Activated CD4-positive, alpha-beta T cell treated with anti-CD3 and anti-CD28 coated beads, Interleukin-2, amount 50 U/mL, for 48 hours (primary cell): ENCODE measurements around the gene WDR62.
"Not testable (repeated sequence)": the region's sequence is repeated elsewhere in the genome, so short reads cannot be mapped to it uniquely, and the experiment has no call there.

Source experiments
- DNase-seq, 2 experiments: peaks; one replicate each; pipeline ENCODE4 v3.0.0-alpha.2; 2020

WDR62 gene

DNA sequence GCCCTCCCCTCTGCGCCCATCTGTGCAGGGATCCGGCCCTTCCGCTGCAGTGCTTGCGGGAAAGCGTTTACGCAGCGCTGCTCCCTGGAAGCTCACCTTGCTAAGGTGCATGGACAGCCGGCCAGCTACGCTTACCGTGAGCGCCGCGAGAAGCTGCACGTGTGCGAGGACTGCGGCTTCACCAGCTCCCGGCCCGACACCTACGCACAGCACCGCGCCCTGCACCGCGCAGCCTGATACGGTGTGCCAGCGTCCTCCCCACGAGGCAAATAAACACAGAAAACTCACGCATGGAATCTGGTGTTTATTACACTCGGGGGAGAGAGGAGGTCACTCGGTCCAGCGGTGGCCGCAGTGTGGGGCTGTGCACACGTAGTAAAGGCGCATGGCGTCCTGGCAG, 58.7 kb downstream of the WDR62 start:
- no peak for DNase-seq

DNA sequence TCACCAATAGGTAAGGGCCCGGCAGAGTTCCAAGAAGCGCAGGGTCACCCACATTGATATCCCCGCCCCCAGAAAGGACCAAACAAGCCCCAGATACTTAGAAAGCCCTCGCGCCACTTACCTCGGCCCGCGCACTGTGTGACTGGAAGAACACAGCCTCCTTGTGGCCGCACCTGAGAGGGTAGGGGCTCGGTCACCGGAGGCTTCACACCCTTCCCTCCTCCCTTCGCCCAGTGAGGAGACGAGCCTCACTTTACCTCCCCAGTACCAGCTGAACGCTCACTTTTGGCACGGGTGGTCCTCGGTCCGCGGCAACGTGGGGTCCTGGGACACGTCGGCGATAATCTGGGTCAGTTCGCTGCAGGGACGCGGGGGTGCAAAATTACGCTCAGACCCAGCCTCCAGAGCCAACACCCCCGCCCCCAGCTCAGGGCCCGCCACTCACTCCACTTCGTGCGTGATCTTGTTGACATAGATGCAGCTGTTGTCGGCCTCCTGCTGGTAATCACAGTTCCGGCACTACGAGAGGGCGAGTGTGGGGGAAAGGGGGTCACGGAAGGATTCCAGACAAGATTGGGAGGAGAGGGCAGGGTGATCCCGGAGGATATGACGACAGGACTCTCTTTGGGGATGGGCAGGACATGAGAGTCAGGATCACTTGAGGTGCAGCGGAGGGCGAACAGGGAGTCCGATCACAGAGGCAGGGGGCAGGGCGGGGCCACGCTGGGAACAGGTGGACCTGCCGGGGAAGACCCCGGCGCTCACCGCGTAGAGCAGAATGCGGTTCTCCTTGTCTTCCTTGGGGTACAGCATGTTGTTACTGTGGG, 59.4 kb downstream of the WDR62 start:
- peak in 1 of 2 experiments; percentile 37 for DNase-seq

DNA sequence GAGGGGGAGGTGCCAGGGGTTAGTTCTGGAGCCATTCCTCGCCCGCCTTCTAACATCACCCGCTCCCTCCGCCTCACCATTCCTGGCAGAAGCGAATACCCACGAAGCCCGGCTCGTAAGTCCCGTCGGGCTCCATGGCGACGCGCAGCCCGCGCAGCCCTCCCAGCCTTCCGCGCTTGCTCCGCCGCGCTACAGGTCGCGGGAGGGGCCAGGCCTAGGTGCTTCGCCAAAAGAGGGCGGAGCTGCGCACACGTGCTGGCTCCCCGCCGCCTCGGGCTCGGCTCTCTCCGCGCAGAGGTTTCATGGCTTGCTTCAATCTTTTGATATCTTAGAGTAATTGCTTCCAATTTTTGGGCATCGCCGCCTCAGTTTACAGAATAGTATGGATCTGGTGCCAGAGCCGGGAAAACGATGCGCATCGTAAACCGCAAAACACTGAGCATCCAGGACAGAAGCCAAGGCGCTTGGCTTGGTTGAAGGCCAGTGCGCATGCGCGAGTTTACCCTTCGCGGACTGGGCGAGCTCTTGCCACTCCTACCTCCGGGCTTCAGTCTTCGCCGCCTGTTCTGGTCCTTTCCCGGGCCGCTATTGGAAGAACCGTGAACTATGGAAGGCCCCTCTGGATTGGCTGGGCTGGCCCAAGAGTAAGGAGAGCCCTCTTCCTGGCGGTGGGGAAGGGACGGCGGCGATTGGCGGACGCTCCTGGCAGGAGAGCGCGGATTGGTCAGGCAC, 60.2 kb downstream of the WDR62 start, which contains the start of gene POLR2I:
POLR2I (minus strand) TSS at position 155 of the 732 bp plus-strand sequence; CDS start at position 136, 19 bp downstream.
- DNase-seq: peak; percentile 98

DNA sequence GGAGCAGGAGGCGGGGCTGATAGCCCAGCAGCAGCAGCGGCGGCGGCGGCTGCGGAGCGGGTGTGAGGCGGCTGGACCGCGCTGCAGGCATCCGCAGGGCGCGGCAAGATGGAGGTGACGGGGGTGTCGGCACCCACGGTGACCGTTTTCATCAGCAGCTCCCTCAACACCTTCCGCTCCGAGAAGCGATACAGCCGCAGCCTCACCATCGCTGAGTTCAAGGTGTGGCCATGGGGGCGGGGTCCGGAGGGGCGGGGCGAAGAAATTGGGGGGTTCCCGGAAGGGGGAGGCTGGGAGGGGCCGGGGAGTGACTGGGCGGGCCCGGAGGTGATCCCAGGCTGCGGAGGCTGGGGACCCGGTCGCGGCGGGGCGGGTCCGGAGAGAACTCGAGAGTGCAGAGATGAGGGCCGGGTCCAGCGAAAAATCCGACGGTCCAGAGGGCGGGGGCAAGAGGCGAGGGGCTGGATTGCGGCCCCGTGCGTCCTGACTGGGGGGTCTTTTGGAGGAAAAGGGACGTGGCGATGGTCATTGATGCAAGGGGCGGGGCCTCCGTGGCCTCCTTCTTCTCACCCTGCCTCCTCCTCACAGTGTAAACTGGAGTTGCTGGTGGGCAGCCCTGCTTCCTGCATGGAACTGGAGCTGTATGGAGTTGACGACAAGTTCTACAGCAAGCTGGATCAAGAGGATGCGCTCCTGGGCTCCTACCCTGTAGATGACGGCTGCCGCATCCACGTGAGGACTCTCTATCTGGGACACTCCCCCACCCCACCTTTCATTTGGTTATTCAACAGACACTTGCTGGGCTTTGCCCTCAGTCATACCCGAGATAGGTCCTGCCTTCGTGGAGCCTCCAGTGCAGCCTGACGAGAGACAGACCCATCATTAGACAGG, 61.0 kb downstream of the WDR62 start, which contains the start of gene TBCB:
TBCB (plus strand) TSS at position 16 of the 891 bp plus-strand sequence; CDS start at position 109, 93 bp downstream.
- peak; percentile 93 to 95 for DNase-seq

DNA sequence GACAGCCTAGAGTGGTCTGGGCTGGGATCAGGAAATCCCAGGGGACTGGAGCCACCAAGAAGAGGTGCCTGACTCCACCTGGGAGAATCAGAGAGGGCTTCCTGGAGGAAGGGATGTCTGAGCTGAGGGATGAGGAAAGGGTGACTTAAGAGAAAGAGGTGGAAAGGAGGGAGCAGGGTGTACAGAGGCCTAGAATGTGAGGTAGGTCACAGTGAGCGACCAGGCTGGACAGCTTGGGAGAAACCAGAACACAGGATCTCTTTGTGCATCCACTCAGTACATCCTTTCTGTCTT, 61.6 kb downstream of the WDR62 start:
- no peak for DNase-seq

DNA sequence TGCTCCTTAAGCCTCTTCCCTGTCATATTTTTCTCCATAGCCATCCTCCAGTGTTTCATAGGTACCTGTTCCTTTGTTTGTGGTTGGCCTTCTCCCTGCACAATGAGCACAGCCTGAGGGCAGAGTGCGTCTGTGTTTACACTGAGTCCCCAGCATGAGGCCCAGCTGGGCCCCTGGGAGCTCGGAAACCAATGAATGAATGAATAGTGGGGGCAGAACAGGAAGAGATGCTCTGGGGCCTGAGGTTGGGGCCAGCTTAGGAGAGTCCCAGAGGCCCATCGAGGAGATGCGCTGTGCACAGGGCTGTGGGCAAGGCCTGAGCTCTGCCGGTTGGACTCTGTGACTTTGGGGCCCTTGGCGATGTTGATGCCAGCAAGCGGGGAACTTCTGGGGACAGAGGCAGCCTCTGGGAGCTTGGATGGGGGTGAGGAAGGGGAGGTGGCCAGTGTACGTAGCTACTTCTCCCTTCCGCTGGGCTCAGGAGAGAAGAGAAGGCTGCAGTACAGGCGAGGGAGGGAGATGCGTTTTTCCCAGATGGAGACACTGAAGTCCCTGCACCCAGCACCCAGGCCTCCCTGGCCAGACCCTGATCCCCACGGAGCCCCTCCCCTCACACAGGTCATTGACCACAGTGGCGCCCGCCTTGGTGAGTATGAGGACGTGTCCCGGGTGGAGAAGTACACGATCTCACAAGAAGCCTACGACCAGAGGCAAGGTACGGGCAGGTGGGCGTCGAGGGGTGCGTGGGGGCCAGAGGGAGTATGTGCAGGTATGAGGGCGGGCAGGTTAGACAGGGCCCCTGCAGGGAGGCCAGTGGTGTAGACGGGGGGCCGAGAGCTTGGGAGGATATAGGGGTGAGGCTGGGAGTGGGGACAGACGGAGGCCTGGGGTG, 65.6 kb downstream of the WDR62 start:
- no peak for DNase-seq

DNA sequence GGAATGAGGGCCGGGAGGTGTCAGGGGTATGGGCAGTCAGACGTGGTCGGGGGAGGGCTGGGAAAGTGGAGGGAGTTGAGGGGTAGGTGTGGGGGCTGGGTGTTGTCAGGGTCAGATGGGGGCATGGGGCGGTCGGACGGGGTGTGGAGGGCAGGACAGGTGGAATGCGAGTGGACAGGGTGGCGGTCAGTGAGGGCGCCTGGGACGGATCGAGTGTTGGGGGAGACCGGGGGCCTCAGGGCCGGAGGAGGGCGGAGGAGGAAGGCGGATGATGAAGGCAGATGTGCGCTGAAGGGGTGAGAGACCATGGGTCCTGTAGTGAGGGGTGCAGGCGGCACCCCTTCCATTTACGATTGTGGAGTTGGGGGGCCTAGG, 66.3 kb downstream of the WDR62 start:
- no peak for DNase-seq

DNA sequence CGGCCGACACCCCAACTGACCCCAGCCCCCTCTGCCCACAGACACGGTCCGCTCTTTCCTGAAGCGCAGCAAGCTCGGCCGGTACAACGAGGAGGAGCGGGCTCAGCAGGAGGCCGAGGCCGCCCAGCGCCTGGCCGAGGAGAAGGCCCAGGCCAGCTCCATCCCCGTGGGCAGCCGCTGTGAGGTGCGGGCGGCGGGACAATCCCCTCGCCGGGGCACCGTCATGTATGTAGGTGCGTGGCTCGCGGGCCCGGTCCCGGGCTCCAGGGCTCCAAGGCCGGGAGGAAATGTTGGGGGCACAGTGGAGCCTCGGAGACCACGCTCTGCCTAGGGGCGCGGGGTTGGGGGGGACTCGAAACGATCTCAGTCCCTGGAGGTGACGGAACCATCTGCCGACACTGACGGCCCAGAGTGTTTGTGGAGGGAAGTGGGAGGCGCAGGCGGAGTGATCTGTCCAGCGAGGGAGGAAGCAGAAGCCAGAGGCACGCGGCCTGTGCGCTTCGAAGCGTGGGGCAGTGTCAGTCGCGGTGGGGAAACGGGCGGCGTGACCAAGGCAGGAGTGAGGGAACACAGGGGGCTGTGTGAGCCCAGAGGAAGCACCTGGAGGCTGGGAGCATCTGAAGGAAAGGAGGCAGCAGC, 66.9 kb downstream of the WDR62 start:
- no peak for DNase-seq

DNA sequence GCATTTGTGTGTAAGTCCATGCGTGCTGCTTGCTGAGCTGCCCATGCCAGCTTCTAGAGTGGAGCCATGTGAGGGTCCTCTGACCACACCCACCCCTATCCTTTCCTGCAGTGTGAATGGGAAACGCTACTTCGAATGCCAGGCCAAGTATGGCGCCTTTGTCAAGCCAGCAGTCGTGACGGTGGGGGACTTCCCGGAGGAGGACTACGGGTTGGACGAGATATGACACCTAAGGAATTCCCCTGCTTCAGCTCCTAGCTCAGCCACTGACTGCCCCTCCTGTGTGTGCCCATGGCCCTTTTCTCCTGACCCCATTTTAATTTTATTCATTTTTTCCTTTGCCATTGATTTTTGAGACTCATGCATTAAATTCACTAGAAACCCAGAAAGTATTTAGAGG, 70.9 kb downstream of the WDR62 start:
- DNase-seq: peak in 1 of 2 experiments; percentile 27

DNA sequence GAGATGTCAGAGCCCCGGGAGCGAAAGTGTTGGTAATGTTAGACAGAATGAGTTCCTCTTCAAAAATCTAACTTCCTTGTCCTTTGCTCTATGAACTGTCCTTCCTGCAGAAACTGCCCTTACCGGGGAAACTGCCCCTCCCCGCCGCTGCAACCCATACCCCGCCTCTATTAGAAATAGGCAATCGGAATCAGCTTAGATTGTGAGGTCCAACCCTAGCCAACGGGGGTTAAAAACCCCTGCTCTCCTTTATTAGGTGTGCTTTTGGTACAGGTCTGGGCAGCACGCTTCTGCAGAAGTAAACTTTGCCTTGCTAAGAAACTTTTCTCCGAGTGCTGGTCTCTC, 73.7 kb downstream of the WDR62 start:
- DNase-seq: no peak

DNA sequence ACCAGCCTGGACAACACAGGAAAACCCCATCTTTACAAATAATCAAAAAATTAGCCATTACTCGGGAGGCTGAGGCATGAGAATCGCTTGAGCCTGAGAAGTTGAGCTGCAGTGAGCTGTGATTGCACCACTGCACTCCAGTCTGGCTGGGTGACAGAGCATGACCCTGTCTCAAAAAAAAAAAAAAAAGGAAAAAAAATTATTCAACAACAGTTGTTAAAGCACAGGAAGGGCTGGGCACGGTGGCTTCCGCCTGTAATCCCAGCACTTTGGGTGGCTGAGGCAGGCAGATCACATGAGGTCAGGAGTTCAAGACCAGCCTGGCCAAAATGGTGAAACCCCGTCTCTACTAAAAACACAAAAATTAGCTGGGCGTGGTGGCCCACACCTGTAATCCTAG, 76.5 kb downstream of the WDR62 start:
- DNase-seq: not testable (repeated sequence)

DNA sequence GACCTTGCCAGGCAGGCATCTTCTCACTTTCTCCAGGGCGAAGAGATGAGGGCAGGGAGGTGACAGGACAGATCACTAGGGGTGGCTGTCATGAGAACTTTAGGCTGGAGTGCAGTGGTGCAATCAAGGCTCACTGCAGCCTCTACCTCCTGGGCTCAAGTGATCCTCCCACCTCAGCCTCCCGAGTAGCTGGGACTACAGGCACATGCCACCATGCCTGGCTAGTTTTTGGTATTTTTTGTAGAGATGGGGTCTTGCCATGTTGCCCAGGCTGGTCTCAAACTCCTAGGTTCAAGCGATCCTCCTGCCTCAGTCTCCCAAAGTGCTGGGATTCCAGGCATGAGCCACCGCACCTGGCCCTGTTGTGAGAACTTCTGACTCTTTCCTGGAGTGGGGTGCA, 80.2 kb downstream of the WDR62 start:
- DNase-seq: not testable (repeated sequence)

DNA sequence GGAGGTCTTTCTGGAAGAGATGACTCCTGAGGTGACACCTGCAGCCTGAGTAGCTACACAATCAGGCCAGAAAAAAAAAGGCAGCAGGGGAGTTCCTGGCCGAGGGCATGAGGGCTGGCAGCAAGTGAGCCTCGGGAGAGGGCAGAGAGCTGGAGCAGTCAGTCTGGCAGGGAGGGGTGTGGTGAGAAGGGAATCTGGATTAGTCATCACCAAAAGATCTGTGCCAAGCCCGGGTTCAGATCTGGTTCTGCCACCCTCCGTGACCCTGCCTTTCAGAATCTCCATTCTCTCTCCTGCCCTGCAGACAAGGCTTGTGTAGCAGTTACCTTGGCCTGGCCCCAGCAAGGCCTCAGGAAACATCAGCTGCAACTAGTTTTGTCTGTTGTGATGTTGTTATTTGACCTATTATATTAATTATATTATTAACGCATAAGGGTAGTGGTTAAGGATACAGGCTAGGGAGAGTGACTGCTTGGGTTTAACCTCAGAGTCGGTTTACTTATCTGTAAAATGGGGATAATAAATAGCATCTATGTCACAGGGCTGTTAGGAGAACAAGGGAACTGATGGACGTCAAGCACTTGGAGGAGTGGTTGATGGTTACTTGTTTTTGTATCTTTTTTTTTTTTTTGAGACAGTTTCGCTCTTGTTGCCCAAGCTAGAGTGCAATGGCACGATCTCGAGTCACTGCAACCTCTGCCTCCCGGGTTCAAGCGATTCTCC, 82.4 kb downstream of the WDR62 start:
- DNase-seq: peak in 1 of 2 experiments; percentile 19

DNA sequence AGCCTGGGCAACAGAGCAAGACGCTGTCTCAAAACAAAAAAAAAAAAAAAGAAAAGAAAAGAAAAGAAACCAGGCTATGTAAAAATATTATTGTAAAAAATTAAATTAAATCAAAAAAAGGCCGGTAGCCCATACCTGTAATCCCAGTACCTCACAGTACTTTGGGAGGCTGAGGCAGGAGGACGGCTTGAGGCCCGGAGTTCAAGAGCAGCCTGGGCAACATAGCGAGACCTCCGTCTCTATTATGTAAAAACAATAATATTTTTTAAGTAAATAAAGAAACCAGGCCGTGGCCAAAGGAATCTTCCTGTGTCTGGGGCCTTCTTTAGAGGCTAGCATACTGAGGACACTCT, 84.4 kb downstream of the WDR62 start:
- no peak for DNase-seq

DNA sequence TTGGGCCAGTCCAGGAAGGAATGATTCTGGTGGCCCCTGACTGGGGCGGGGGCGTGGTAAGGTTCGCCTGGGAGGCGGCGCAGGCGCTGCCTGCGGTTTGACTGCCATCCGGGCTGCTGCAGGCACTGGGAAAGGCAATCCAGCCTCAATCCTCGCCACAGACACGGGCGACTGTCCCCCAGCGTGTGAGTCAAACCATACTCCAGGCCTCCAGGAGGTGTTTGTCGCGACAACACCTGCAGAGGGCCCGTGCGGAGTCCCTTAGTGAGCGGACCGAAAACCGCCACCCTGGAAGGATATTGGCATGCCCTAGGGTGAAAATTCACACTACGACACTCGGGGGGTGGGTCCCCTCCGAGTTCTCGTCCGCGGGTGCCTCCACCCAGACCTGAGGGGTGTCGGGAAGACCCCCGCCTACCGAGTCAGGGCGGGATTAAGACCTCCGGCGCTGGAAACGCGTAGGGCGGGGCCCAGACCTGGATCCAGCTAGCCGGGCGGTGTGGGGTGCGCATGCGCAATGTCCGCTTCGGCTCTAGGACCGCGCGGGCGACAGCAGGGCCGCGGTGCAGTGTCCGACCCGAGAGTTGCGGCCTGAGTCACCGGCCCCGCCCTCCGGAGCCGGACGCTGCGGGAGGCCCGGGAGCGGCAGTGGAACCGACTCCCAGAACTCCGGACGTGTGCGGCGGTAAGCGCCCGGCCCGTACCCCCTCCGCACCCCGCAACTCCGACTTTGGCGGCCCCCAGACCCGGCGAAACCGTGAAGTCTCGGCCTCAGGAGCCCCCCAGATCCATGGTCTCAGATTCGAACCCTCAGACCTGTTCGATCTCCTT, 85.0 kb downstream of the WDR62 start, which contains the start of gene CAPNS1:
CAPNS1 (plus strand) TSS at position 594 of the 831 bp plus-strand sequence. CDS start 946 bp downstream, outside the sequence.
- DNase-seq: peak; percentile 94 to 96

DNA sequence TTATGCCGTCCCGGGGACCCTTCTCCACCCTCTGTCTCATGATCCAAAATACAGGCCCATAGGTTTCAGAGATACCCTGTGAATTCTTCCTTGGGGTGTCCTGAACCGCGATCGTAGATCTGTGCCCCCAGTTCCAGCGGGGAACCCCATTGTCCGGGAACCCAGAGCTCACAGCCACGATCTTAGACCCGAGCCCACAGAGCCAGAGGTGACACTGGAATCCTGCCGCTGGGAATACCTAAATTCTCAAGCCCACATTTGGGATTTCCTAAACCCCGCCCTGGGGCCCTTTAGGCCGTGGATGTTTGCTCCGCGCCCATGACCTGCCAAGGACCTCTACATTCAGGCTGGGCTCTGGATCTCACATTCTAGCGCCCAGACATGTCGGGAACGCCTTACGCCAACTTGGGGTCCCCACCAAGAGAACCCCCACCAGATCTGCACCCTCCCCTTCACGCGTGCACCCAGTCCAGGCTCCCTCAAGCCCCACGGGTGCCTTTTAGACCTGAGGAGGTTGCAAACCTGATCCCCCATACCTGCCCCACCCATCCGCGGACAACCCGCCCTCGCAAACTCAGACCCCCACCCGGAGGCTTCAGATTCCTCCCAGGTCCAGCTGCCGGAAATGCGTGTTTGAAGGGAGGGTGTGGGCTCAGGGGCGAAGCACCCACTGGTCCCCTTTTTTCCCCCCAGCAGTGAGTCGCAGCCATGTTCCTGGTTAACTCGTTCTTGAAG, 85.8 kb downstream of the WDR62 start:
- DNase-seq: peak; percentile 49 to 62

DNA sequence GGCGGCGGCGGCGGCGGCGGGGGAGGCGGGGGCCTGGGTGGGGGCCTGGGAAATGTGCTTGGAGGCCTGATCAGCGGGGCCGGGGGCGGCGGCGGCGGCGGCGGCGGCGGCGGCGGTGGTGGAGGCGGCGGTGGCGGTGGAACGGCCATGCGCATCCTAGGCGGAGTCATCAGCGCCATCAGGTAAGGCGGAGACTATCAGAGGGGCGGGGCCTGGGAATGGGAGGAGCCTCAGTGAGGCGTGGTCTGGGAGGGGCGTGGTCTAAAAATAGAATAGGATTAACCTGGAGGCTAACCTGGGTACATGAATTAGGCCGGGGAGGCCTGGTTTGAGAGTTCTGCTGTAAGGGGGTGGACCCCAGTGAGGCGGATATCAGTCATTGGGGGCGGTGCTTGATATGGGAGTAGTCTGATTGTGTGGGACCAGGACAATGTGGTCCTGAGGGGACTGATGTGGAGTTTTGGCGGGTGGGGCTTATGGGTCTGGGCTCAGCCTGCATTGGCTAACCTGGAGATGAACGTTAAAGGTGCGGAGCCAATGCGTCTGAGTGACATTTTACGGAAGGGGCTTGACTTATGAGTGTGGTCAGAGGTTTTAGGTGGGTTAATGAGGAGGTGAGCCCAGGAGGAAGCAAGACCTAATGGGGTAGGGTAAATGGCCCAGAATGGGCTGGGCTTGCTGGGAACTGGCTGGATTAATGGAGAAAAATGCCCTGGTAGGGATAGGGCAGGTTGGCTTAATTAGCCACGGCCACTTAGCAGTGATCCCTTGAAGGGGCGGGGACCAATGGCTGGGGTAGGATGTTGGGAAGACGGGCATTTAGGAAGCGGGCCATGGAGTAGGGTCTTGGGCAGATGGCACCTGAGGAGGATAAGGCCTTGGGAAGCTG, 86.6 kb downstream of the WDR62 start:
- DNase-seq: peak; percentile 92 to 93

DNA sequence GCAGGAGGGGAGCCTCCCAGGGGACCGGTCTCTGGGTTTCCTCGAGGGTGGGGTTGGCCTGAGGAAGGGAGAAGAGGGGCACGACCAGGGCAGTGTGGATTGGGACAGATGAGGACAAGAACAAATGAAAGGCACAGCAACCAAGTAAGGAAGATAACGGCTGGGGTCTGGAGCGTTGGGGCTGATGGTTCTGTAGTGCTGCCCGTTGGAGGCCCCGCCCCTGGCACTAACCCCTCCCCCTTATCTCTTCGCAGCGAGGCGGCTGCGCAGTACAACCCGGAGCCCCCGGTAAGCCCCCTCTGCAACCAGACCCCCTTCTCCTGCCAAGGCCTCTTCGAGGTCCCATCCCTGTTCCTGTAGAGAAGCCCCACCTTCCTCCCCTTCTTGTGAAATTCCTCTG, 87.3 kb downstream of the WDR62 start:
- DNase-seq: no peak
